Mesothelial cell of epicardium (in vitro differentiated cells): ENCODE data around the gene LMAN2. TPM values are rescaled to one million over a fixed set of nuclear protein-coding genes. Genes with fewer than 3 reads are reported as not detected.

Source experiments
- DNase-seq, 2 experiments: peaks; one replicate each; pipeline ENCODE4 v3.0.0; 2021; ENCODE audit warnings: low spot score in 2 of 2; ENCODE audit not compliant: unreplicated experiment in 2 of 2
- H3K27ac Mint-ChIP-seq: 2 replicates; pipeline ENCODE4 v1.8.0; 2021; ENCODE audit warnings: mixed read lengths
- H3K27me3 Mint-ChIP-seq: 2 replicates; pipeline ENCODE4 v1.8.0; 2021; ENCODE audit warnings: low read depth, mixed read lengths
- H3K36me3 Mint-ChIP-seq: 2 replicates; pipeline ENCODE4 v1.8.0; 2021; ENCODE audit warnings: mixed read lengths
- H3K4me1 Mint-ChIP-seq: 2 replicates; pipeline ENCODE4 v1.8.0; 2021; ENCODE audit warnings: mixed read lengths
- H3K4me3 Mint-ChIP-seq: 2 replicates; pipeline ENCODE4 v1.8.0; 2021; ENCODE audit warnings: mild to moderate bottlenecking, moderate library complexity, mixed read lengths
- H3K9me3 Mint-ChIP-seq: 2 replicates; pipeline ENCODE4 v1.8.0; 2021; ENCODE audit warnings: mixed read lengths
- total RNA-seq: library from RNA; stranded (reverse); gene quantifications from 3 replicates; pipeline ENCODE4 v1.2.1, GENCODE V29; 2021
- TF ChIP-seq, protein P1 (sequence below): fragments of 200-600 bp; sonication (generic); IDR thresholded peaks from one replicate; pipeline ENCODE4 v1.5.0; 2021; ENCODE audit warnings: antibody characterized with exemption; ENCODE audit not compliant: unreplicated experiment

Gene LMAN2
- total RNA-seq, 1 donor from 2014 or later, result 85.4 TPM

DNA sequence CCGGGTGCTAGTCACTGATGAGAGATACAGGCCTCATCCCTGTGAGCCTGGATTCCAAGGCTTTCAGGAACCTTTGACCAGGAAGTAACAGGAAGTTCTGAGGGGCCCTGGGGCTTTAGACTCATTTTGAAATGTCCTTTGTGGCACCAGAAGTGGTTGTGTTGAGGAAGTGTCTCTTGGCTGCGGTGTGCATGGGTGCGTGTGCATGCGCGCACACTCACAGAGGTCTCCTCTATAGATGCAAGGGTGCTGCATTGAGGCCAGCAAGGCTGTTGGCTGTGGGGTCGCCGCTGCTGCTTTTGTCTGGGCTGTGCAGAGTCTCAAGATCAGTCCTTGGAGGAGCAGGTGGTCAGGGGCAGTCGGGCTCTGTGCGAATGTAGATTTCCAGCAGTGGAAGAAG lies 55.5 kb downstream of the LMAN2 start:
- DNase-seq, result no peak
- no peaks in the 10 kb centered on the region for H3K27me3 Mint-ChIP-seq
- TF ChIP-seq, protein P1, sequence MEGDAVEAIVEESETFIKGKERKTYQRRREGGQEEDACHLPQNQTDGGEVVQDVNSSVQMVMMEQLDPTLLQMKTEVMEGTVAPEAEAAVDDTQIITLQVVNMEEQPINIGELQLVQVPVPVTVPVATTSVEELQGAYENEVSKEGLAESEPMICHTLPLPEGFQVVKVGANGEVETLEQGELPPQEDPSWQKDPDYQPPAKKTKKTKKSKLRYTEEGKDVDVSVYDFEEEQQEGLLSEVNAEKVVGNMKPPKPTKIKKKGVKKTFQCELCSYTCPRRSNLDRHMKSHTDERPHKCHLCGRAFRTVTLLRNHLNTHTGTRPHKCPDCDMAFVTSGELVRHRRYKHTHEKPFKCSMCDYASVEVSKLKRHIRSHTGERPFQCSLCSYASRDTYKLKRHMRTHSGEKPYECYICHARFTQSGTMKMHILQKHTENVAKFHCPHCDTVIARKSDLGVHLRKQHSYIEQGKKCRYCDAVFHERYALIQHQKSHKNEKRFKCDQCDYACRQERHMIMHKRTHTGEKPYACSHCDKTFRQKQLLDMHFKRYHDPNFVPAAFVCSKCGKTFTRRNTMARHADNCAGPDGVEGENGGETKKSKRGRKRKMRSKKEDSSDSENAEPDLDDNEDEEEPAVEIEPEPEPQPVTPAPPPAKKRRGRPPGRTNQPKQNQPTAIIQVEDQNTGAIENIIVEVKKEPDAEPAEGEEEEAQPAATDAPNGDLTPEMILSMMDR, result no peak
- H3K9me3 Mint-ChIP-seq, result no peaks in the 10 kb centered on the region
- H3K4me1 Mint-ChIP-seq, result peaks cover 15% of the 10 kb centered on the region
- H3K36me3 Mint-ChIP-seq, result peaks cover 26% of the 10 kb centered on the region
- H3K27ac Mint-ChIP-seq, result peak overlapping the region; percentile 39
- H3K4me3 Mint-ChIP-seq, result no peak overlapping the region

DNA sequence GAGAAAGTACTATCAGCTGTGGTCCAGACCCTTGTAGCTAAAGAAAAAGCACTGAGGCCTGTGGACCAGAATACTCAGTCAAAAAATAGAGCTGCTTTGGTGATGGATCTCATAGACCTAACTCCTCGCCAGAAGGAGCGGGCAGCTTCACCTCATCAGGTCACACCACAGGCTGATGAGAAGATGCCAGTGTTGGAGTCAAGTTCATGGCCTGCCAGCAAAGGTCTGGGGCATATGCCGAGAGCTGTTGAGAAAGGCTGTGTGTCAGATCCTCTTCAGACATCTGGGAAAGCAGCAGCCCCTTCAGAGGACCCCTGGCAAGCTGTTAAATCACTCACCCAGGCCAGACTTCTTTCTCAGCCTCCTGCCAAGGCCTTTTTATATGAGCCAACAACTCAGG lies 56.8 kb downstream of the LMAN2 start:
- H3K27me3 Mint-ChIP-seq, result no peaks in the 10 kb centered on the region
- TF ChIP-seq, protein P1, result no peak
- no peak overlapping the region for H3K4me3 Mint-ChIP-seq
- H3K4me1 Mint-ChIP-seq, result peaks cover 5% of the 10 kb centered on the region
- H3K27ac Mint-ChIP-seq, result no peak overlapping the region
- H3K9me3 Mint-ChIP-seq, result no peaks in the 10 kb centered on the region
- DNase-seq, result no peak
- H3K36me3 Mint-ChIP-seq, result peaks cover 31% of the 10 kb centered on the region

DNA sequence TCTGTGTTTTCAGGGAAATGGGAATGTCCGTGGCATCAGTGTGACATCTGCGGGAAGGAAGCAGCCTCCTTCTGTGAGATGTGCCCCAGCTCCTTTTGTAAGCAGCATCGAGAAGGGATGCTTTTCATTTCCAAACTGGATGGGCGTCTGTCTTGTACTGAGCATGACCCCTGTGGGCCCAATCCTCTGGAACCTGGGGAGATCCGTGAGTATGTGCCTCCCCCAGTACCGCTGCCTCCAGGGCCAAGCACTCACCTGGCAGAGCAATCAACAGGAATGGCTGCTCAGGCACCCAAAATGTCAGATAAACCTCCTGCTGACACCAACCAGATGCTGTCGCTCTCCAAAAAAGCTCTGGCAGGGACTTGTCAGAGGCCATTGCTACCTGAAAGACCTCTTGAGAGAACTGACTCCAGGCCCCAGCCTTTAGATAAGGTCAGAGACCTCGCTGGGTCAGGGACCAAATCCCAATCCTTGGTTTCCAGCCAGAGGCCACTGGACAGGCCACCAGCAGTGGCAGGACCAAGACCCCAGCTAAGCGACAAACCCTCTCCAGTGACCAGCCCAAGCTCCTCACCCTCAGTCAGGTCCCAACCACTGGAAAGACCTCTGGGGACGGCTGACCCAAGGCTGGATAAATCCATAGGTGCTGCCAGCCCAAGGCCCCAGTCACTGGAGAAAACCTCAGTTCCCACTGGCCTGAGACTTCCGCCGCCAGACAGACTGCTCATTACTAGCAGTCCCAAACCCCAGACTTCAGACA lies 57.5 kb downstream of the LMAN2 start:
- H3K4me3 Mint-ChIP-seq, result no peak overlapping the region
- no peak for DNase-seq
- H3K9me3 Mint-ChIP-seq, result no peaks in the 10 kb centered on the region
- H3K4me1 Mint-ChIP-seq, result peaks cover 2% of the 10 kb centered on the region
- no peaks in the 10 kb centered on the region for H3K27me3 Mint-ChIP-seq
- TF ChIP-seq, protein P1, result no peak
- H3K36me3 Mint-ChIP-seq, result peaks cover 36% of the 10 kb centered on the region
- no peak overlapping the region for H3K27ac Mint-ChIP-seq

DNA sequence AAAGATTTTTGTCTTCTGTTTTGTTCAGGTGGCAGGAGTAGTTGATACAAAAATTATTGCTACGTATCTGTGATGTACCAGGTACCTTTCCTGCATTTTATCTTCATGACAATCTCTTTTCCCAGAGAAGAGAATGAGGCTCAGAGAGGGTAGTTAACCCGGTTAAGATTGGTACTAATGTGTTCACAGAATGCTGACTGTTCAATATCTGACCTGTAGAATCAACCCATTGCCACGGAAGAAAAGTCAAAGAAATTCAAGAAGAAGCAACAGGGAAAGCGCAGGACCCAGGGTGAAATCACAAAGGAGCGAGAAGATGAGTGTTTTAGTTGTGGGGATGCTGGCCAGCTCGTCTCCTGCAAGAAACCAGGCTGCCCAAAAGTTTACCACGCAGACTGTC lies 59.7 kb downstream of the LMAN2 start:
- TF ChIP-seq, protein P1, result no peak
- Mint-ChIP-seq H3K27ac (no peak overlapping the region), H3K27me3 (no peaks in the 10 kb centered on the region), H3K4me3 (no peak overlapping the region), H3K4me1 (no peaks in the 10 kb centered on the region), H3K36me3 (peaks cover 38% of the 10 kb centered on the region), H3K9me3 (no peaks in the 10 kb centered on the region)
- DNase-seq, result no peak

DNA sequence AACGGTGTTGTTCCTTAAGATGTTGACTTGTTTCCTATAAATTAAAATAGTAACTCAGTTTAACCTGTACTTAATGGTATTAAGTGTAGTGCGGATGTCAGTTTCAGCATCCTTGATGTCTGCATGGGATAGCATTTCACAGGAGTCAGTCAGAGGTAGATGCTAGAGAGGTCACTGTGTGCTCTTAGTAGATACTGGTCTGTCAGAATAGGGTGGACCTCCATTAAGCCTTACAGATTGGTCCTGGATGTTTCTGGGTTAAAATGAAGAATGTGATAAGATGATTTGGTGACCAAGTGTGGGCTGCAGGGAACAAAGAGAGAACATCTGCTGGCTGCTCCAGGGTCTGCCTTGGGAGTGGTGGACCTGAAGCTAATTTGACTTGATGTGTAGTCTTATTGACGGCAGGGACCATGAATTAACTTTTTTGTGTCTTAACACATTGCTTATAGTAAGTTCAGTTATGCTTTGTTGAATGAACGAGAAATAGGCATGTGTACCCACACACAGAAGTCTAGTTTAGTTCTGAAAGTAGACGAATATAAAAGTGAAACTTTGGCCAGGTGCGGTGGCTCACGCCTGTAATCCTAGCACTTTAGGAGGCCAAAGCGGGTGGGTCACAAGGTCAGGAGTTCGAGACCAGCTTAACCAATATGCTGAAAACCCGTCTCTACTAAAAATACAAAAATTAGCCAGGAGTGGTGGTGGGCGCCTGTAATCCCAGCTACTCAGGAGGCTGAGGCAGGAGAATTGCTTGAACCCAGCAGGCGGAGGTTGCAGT lies 60.5 kb downstream of the LMAN2 start:
- H3K27ac Mint-ChIP-seq, result no peak overlapping the region
- DNase-seq, result no peak
- H3K36me3 Mint-ChIP-seq, result peaks cover 39% of the 10 kb centered on the region
- H3K4me1 Mint-ChIP-seq, result no peaks in the 10 kb centered on the region
- TF ChIP-seq, protein P1, result no peak
- H3K4me3 Mint-ChIP-seq, result no peak overlapping the region
- H3K9me3 Mint-ChIP-seq, result no peaks in the 10 kb centered on the region
- H3K27me3 Mint-ChIP-seq, result no peaks in the 10 kb centered on the region
